ENCODE results near the gene EPSTI1.
A peak's percentile ranks its signal among the peaks of the same experiment; 100 is the strongest.
"Not testable (repeated sequence)": the region's sequence is repeated elsewhere in the genome, so short reads cannot be mapped to it uniquely, and the experiment has no call there.

The EPSTI1 gene

GRCh38 chr13:42991898-42992763 lies at the start of gene EPSTI1:
Gene EPSTI1, minus strand, starts transcription at chr13:42992241. Its CDS starts 76 bp downstream, at chr13:42992165.
- DNase-seq = peak; percentile 74
- peak; percentile 81 for ATAC-seq

DNA sequence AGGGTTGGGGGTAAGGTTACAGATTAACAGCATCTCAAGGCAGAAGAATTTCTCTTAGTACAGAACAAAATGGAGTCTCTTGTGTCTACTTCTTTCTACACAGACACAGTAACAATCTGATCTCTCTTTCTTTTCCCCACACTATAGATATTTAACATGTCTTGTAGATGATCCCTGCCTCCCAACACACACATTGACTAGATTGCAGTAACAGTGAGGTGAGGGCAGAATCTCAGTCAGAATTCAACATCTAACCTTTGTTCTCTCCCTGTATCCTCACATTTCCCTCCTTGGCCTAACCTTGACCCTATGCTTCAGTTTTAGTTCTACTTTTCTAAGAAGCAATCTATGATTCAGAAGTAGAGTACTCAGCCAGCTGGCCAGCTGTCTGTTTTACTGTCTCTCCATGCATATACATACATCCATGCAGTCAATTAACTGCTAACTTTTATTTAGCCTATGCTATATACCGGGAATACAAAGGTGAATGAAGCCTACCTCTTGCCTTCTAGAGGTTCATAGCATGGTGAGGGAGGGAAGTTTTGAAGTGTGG lies 49.4 kb upstream of the EPSTI1 start:
- ATAC-seq (no peak), DNase-seq (no peak)

GRCh38 chr13:43040581-43041368 lies 48.7 kb upstream of the EPSTI1 start:
- ATAC-seq = not testable (repeated sequence)

GRCh38 chr13:43039966-43040365 lies 47.9 kb upstream of the EPSTI1 start:
- no peak for ATAC-seq
- DNase-seq = no peak

More at GRCh38 chr13:43040581-43041368, 48.7 kb upstream of the EPSTI1 start:
- DNase-seq = not testable (repeated sequence)

- DNase-seq = no peak
- ATAC-seq = no peak
These were observed 44.6 kb upstream of the EPSTI1 start for GRCh38 chr13:43036351-43037250.

DNA sequence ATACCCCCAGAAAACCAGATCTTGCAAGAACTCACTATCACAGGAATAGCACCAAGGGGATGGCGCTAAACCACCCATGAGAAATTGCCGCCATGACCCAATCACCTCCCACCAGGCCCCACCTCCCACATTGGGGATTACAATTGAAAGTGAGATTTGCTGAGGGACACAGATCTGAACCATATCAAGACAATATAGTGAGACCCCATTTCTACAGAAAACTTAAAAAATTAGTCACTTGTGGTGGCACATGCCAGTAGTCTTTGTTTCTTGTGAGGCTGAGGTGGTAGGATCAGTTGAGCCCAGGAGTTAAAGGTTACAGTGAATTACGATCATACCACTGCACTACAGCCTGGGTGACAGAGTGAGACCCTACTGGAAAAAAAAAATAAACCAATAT lies 41.0 kb upstream of the EPSTI1 start:
- peak; percentile 14 for ATAC-seq
- DNase-seq = no peak

- DNase-seq = no peak
- no peak for ATAC-seq
These were observed 39.8 kb upstream of the EPSTI1 start for GRCh38 chr13:43031881-43032280.

- DNase-seq (no peak), ATAC-seq (no peak)
These were observed 38.5 kb upstream of the EPSTI1 start for GRCh38 chr13:43030548-43030947.

GRCh38 chr13:43026262-43026661 lies 34.2 kb upstream of the EPSTI1 start:
- no peak for ATAC-seq
- DNase-seq = no peak

- DNase-seq = peak; percentile 57
- ATAC-seq = peak; percentile 85
These were observed 31.4 kb upstream of the EPSTI1 start, which contains the start of gene DNAJC15 for GRCh38 chr13:43023289-43023963. Gene DNAJC15, plus strand, starts transcription at chr13:43023586. Its CDS starts 41 bp downstream, at chr13:43023627.

- no peak for DNase-seq
- no peak for ATAC-seq
These were observed 30.9 kb upstream of the EPSTI1 start for GRCh38 chr13:43022934-43023288.

GRCh38 chr13:43021926-43022670 lies 30.1 kb upstream of the EPSTI1 start:
- DNase-seq = no peak
- ATAC-seq = no peak

- DNase-seq (no peak), ATAC-seq (no peak)
These were observed 28.8 kb upstream of the EPSTI1 start for GRCh38 chr13:43020794-43021193.

- ATAC-seq (no peak), DNase-seq (no peak)
These were observed 27.8 kb upstream of the EPSTI1 start for GRCh38 chr13:43019811-43020210.

- DNase-seq (no peak), ATAC-seq (no peak)
These were observed 24.2 kb upstream of the EPSTI1 start for GRCh38 chr13:43016226-43016625.

GRCh38 chr13:43014162-43014561 lies 22.1 kb upstream of the EPSTI1 start:
- ATAC-seq (no peak), DNase-seq (no peak)

- DNase-seq = no peak
These were observed 17.5 kb upstream of the EPSTI1 start for GRCh38 chr13:43009506-43009905.

GRCh38 chr13:43008596-43008995 lies 16.6 kb upstream of the EPSTI1 start:
- ATAC-seq = no peak
- DNase-seq = no peak

More at GRCh38 chr13:43009506-43009905, 17.5 kb upstream of the EPSTI1 start:
- no peak for ATAC-seq

- DNase-seq = no peak
- ATAC-seq = no peak
These were observed 15.0 kb upstream of the EPSTI1 start for GRCh38 chr13:43006893-43007631.
